Activated T-cell treated with anti-CD3 and anti-CD28 coated beads, Interleukin-2, amount 50 U/mL, for 48 hours (primary cell): ENCODE data around the gene GLG1.
"Not testable (repeated sequence)": the region's sequence is repeated elsewhere in the genome, so short reads cannot be mapped to it uniquely, and the experiment has no call there.

Experiments
- DNase-seq, 2 experiments: peaks; one replicate each; pipeline ENCODE4 v3.0.0-alpha.2; 2020

The GLG1 gene

GRCh38 chr16:74524926-74525325, 82.0 kb downstream of the GLG1 start:
- DNase-seq = no peak

- no peak for DNase-seq
Observed at GRCh38 chr16:74524117-74524516, 82.8 kb downstream of the GLG1 start.

- DNase-seq = not testable (repeated sequence)
Observed at GRCh38 chr16:74523706-74524105, 83.2 kb downstream of the GLG1 start.

- no peak for DNase-seq
Observed at GRCh38 chr16:74522160-74522559, 84.8 kb downstream of the GLG1 start.

GRCh38 chr16:74521691-74522090, 85.2 kb downstream of the GLG1 start:
- no peak for DNase-seq

GRCh38 chr16:74518934-74519333, 88.0 kb downstream of the GLG1 start:
- DNase-seq = not testable (repeated sequence)

- DNase-seq = no peak
Observed at GRCh38 chr16:74511961-74512360, 95.0 kb downstream of the GLG1 start.

- no peak for DNase-seq
Observed at GRCh38 chr16:74505011-74505410, 101.9 kb downstream of the GLG1 start.

- DNase-seq = no peak
Observed at GRCh38 chr16:74503412-74503811, 103.5 kb downstream of the GLG1 start.

GRCh38 chr16:74501484-74502478, 105.1 kb downstream of the GLG1 start:
- no peak for DNase-seq

GRCh38 chr16:74500907-74501306, 106.0 kb downstream of the GLG1 start:
- no peak for DNase-seq

- no peak for DNase-seq
Observed at GRCh38 chr16:74499114-74499513, 107.8 kb downstream of the GLG1 start.

- DNase-seq = no peak
Observed at GRCh38 chr16:74497761-74498160, 109.2 kb downstream of the GLG1 start.

GRCh38 chr16:74496054-74496453, 110.9 kb downstream of the GLG1 start:
- DNase-seq = no peak

- DNase-seq = no peak
Observed at GRCh38 chr16:74492976-74493375, 113.9 kb downstream of the GLG1 start.

- DNase-seq = no peak
Observed at GRCh38 chr16:74487634-74488495, 119.0 kb downstream of the GLG1 start.

- DNase-seq = no peak
Observed at GRCh38 chr16:74485916-74486315, 121.0 kb downstream of the GLG1 start.

- DNase-seq = no peak
Observed at GRCh38 chr16:74480150-74481029, 126.5 kb downstream of the GLG1 start.

- DNase-seq = no peak
Observed at GRCh38 chr16:74477226-74477625, 129.7 kb downstream of the GLG1 start.

GRCh38 chr16:74474416-74474815, 132.5 kb downstream of the GLG1 start:
- no peak for DNase-seq

GRCh38 chr16:74472540-74472939, 134.4 kb downstream of the GLG1 start:
- DNase-seq = no peak

- no peak for DNase-seq
Observed at GRCh38 chr16:74472010-74472409, 134.9 kb downstream of the GLG1 start.
